GM08714 (cell line): Measurements from ENCODE around the gene ZNF506.
"Not testable (repeated sequence)": the region's sequence is repeated elsewhere in the genome, so short reads cannot be mapped to it uniquely, and the experiment has no call there.

ENCODE experiments used
- H3K4me3 ChIP-seq: fragments of 200-500 bp; sonication (Bioruptor generic); 2 replicates; pipeline ENCODE4 v1.5.1; 2014; ENCODE audit warnings: mild to moderate bottlenecking, low read length, inconsistent platforms
- ZNF274 ChIP-seq: IDR thresholded peaks from 2 replicates; pipeline ENCODE4 v1.6.1; 2012; ENCODE audit warnings: mild to moderate bottlenecking, low read depth, low read length

Gene ZNF506

GRCh38 chr19:19817357-19817756 lies 4.2 kb downstream of the ZNF506 start:
- H3K4me3 ChIP-seq, result no peak overlapping the region
- no peak for TF ChIP-seq ZNF274

- TF ChIP-seq ZNF274, result no peak
- H3K4me3 ChIP-seq, result no peak overlapping the region
These were observed 4.9 kb downstream of the ZNF506 start for GRCh38 chr19:19816679-19817078.

- H3K4me3 ChIP-seq, result not testable (repeated sequence)
These were observed 9.6 kb downstream of the ZNF506 start for GRCh38 chr19:19811999-19812398.

GRCh38 chr19:19805480-19805879 lies 16.1 kb downstream of the ZNF506 start:
- H3K4me3 ChIP-seq, result no peak overlapping the region
- no peak for TF ChIP-seq ZNF274

GRCh38 chr19:19788015-19788414 lies 33.5 kb downstream of the ZNF506 start:
- TF ChIP-seq ZNF274, result no peak
- no peak overlapping the region for H3K4me3 ChIP-seq

- H3K4me3 ChIP-seq, result not testable (repeated sequence)
These were observed 36.1 kb downstream of the ZNF506 start for GRCh38 chr19:19785476-19785875.

- TF ChIP-seq ZNF274, result no peak
- no peak overlapping the region for H3K4me3 ChIP-seq
These were observed 38.8 kb downstream of the ZNF506 start for GRCh38 chr19:19782783-19783182.

GRCh38 chr19:19781791-19782190 lies 39.8 kb downstream of the ZNF506 start:
- H3K4me3 ChIP-seq, result not testable (repeated sequence)

- TF ChIP-seq ZNF274, result 0 out of 2 replicates have a peak, but pooled peaks have one; percentile 1
- no peak overlapping the region for H3K4me3 ChIP-seq
These were observed 42.9 kb downstream of the ZNF506 start for GRCh38 chr19:19778666-19779065.

GRCh38 chr19:19777692-19778091 lies 43.9 kb downstream of the ZNF506 start:
- no peak for TF ChIP-seq ZNF274

GRCh38 chr19:19776206-19777008 lies 45.1 kb downstream of the ZNF506 start:
- H3K4me3 ChIP-seq, result peak overlapping the region; percentile 90
- TF ChIP-seq ZNF274, result no peak

More at GRCh38 chr19:19777692-19778091, 43.9 kb downstream of the ZNF506 start:
- peak overlapping the region; percentile 90 for H3K4me3 ChIP-seq

GRCh38 chr19:19775891-19776205 lies 45.7 kb downstream of the ZNF506 start:
- peak overlapping the region; percentile 69 for H3K4me3 ChIP-seq
- TF ChIP-seq ZNF274, result no peak

- no peak overlapping the region for H3K4me3 ChIP-seq
- no peak for TF ChIP-seq ZNF274
These were observed 47.1 kb downstream of the ZNF506 start for GRCh38 chr19:19774354-19775033.

- not testable (repeated sequence) for H3K4me3 ChIP-seq
These were observed 49.6 kb downstream of the ZNF506 start for GRCh38 chr19:19771963-19772362.

GRCh38 chr19:19769971-19770370 lies 51.6 kb downstream of the ZNF506 start:
- H3K4me3 ChIP-seq, result not testable (repeated sequence)

GRCh38 chr19:19758164-19758563 lies 63.4 kb downstream of the ZNF506 start:
- H3K4me3 ChIP-seq, result no peak overlapping the region
- TF ChIP-seq ZNF274, result no peak
